DND-41 (cell line): Measurements from ENCODE around the gene ORMDL2.

Experiments
- CTCF ChIP-seq: IDR thresholded peaks from 2 replicates; pipeline ENCODE4 v1.5.1; 2012; ENCODE audit warnings: borderline replicate concordance, low read length, moderate library complexity, mild to moderate bottlenecking; ENCODE audit not compliant: poor library complexity, severe bottlenecking; ENCODE audit errors: extremely low read depth
- EZH2 ChIP-seq: IDR thresholded peaks from 3 replicates; pipeline ENCODE4 v1.6.1; 2012; ENCODE audit warnings: borderline replicate concordance, low read depth, mild to moderate bottlenecking, moderate library complexity, low read length, inconsistent platforms; ENCODE audit not compliant: severe bottlenecking

DNA sequence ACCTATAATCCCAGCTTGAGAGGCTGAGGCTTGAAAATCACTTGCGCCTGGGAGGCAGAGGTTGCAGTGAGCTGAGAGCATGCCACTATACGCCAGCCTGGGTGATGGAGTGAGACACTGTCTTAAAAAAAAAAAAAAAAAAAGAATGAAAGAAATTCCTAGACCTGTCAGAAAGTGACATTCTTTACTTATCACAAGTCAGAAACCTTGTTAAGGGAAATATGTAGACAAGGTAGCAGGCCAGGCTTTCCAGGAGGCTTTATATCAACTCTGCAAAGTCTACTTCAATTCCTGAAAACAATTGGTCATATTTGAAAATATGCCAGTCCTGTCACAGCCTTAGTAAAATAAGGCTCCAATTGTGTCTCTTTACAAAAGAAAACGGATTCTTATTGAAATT lies 44.0 kb downstream of the ORMDL2 start:
- TF ChIP-seq CTCF = no peak
- no peak for TF ChIP-seq EZH2
